ENCODE results near the gene ACKR3.

ACKR3 gene

GRCh38 chr2:236600892-236601291 lies 31.3 kb downstream of the ACKR3 start:
- DNase-seq (ENCODE audit: low read depth) = no peak
- H3K4me3 ChIP-seq (ENCODE audit: low read depth, low read length) = no peak overlapping the region
- TF ChIP-seq CTCF (IDR thresholded peaks at IDR 0.05; ENCODE audit: low read depth, low read length, missing control alignments) = no peak

- TF ChIP-seq CTCF (IDR thresholded peaks at IDR 0.05; ENCODE audit: low read depth, low read length, missing control alignments) = no peak
- no peak overlapping the region for H3K4me3 ChIP-seq (ENCODE audit: low read depth, low read length)
- DNase-seq (ENCODE audit: low read depth) = no peak
Measured at GRCh38 chr2:236601316-236602202, 31.9 kb downstream of the ACKR3 start.

GRCh38 chr2:236602678-236603077 lies 33.1 kb downstream of the ACKR3 start:
- H3K4me3 ChIP-seq (ENCODE audit: low read depth, low read length) = no peak overlapping the region
- no peak for TF ChIP-seq CTCF (IDR thresholded peaks at IDR 0.05; ENCODE audit: low read depth, low read length, missing control alignments)
- DNase-seq (ENCODE audit: low read depth) = no peak

GRCh38 chr2:236603361-236604015 lies 33.9 kb downstream of the ACKR3 start:
- no peak for TF ChIP-seq CTCF (IDR thresholded peaks at IDR 0.05; ENCODE audit: low read depth, low read length, missing control alignments)
- no peak overlapping the region for H3K4me3 ChIP-seq (ENCODE audit: low read depth, low read length)
- DNase-seq (ENCODE audit: low read depth) = no peak

- no peak overlapping the region for H3K4me3 ChIP-seq (ENCODE audit: low read depth, low read length)
- no peak for TF ChIP-seq CTCF (IDR thresholded peaks at IDR 0.05; ENCODE audit: low read depth, low read length, missing control alignments)
- no peak for DNase-seq (ENCODE audit: low read depth)
Measured at GRCh38 chr2:236604575-236605344, 35.1 kb downstream of the ACKR3 start.

- H3K4me3 ChIP-seq (ENCODE audit: low read depth, low read length) = no peak overlapping the region
- TF ChIP-seq CTCF (IDR thresholded peaks at IDR 0.05; ENCODE audit: low read depth, low read length, missing control alignments) = no peak
- DNase-seq (ENCODE audit: low read depth) = no peak
Measured at GRCh38 chr2:236605345-236605734, 35.7 kb downstream of the ACKR3 start.

All from GM12864 (cell line).